Mesenchymal stem cell (in vitro differentiated cells and primary cell): Measurements from ENCODE around the gene XPOT.
A peak's percentile ranks its signal among the peaks of the same experiment; 100 is the strongest.

Experiments used
- DNase-seq: peaks from one replicate; pipeline ENCODE4 v3.0.0-alpha.2; 2013
- H2AFZ ChIP-seq: one replicate; pipeline ENCODE4 v1.6.1; 2013; ENCODE audit warnings: low read depth, mild to moderate bottlenecking, control low read depth, inconsistent platforms, low read length, moderate library complexity
- H2AK5ac ChIP-seq: 2 replicates; pipeline ENCODE4 v1.6.1; 2013; ENCODE audit warnings: low read length, moderate library complexity, mild to moderate bottlenecking, inconsistent platforms; ENCODE audit not compliant: severe bottlenecking
- H2BK120ac ChIP-seq: one replicate; pipeline ENCODE4 v1.6.1; 2013; ENCODE audit warnings: low read depth, mild to moderate bottlenecking, inconsistent platforms, low read length, moderate library complexity
- H2BK12ac ChIP-seq, 2 experiments: one replicate each; pipeline ENCODE4 v1.6.1; 2013; ENCODE audit warnings: inconsistent platforms in 2 of 2, low read length in 2 of 2, mild to moderate bottlenecking in 2 of 2, moderate library complexity in 2 of 2, control low read depth in 1 of 2
- H2BK15ac ChIP-seq: one replicate; pipeline ENCODE4 v1.6.1; 2013; ENCODE audit warnings: mild to moderate bottlenecking, low read depth, inconsistent platforms; ENCODE audit not compliant: poor library complexity, severe bottlenecking
- H2BK5ac ChIP-seq: 2 replicates; pipeline ENCODE4 v1.6.1; 2013; ENCODE audit warnings: low read depth, mild to moderate bottlenecking, low read length, control low read depth, inconsistent platforms; ENCODE audit not compliant: poor library complexity, severe bottlenecking
- H3K14ac ChIP-seq, 2 experiments: one replicate each; pipeline ENCODE4 v1.6.1; 2013; ENCODE audit warnings: inconsistent platforms in 2 of 2, low read length in 2 of 2, control low read depth in 1 of 2, mild to moderate bottlenecking in 1 of 2, moderate library complexity in 1 of 2
- H3K18ac ChIP-seq, 2 experiments: one replicate each; pipeline ENCODE4 v1.6.1; 2013; ENCODE audit warnings: inconsistent platforms in 2 of 2, low read length in 2 of 2, control low read depth in 1 of 2, low read depth in 1 of 2, mild to moderate bottlenecking in 1 of 2
- H3K23ac ChIP-seq, 2 experiments: one replicate each; pipeline ENCODE4 v1.6.1; 2013; ENCODE audit warnings: inconsistent platforms in 2 of 2, low read length in 2 of 2, mild to moderate bottlenecking in 2 of 2, moderate library complexity in 2 of 2, control low read depth in 1 of 2
- H3K27ac ChIP-seq: 2 replicates; pipeline ENCODE4 v1.5.1; 2013; ENCODE audit warnings: mild to moderate bottlenecking, moderate library complexity, low read length, control low read depth, inconsistent platforms; ENCODE audit not compliant: poor library complexity, severe bottlenecking
- H3K27me3 ChIP-seq, 2 experiments: 2 replicates each; pipeline versions ENCODE4 v1.6.1 to v1.7.0; 2013; ENCODE audit warnings: low read length in 2 of 2, mild to moderate bottlenecking in 2 of 2, moderate library complexity in 2 of 2, control low read depth in 1 of 2, inconsistent platforms in 1 of 2; ENCODE audit not compliant: control insufficient read depth in 1 of 2, insufficient read depth in 1 of 2
- H3K36me3 ChIP-seq, 2 experiments: 2 replicates each; pipeline versions ENCODE4 v1.6.1 to v1.7.0; 2013; ENCODE audit warnings: low read length in 2 of 2, control low read depth in 1 of 2, inconsistent platforms in 1 of 2, low read depth in 1 of 2, mild to moderate bottlenecking in 1 of 2; ENCODE audit not compliant: insufficient read depth in 2 of 2, control insufficient read depth in 1 of 2
- H3K4ac ChIP-seq, 2 experiments: one replicate each; pipeline ENCODE4 v1.6.1; 2013; ENCODE audit warnings: inconsistent platforms in 2 of 2, low read length in 2 of 2, mild to moderate bottlenecking in 2 of 2, moderate library complexity in 2 of 2, control low read depth in 1 of 2, low read depth in 1 of 2
- H3K4me1 ChIP-seq: 2 replicates; pipeline ENCODE4 v1.6.1; 2013; ENCODE audit warnings: low read depth, low read length, control low read depth; ENCODE audit not compliant: control insufficient read depth, insufficient read depth
- H3K4me2 ChIP-seq: 2 replicates; pipeline ENCODE4 v1.6.1; 2013; ENCODE audit warnings: low read length, mild to moderate bottlenecking, inconsistent platforms; ENCODE audit not compliant: poor library complexity, severe bottlenecking
- H3K4me3 ChIP-seq, 2 experiments: 2 replicates each; pipeline versions ENCODE4 v1.5.1 to v1.7.0; 2013; ENCODE audit warnings: low read length in 2 of 2, mild to moderate bottlenecking in 2 of 2, control low read depth in 1 of 2, low read depth in 1 of 2; ENCODE audit not compliant: insufficient read depth in 1 of 2
- H3K79me1 ChIP-seq: replicated peaks from 2 replicates; pipeline ENCODE4 v1.6.1; 2013; ENCODE audit warnings: mild to moderate bottlenecking, control low read depth, low read length, inconsistent platforms; ENCODE audit not compliant: poor library complexity, severe bottlenecking
- H3K9ac ChIP-seq: 2 replicates; pipeline ENCODE4 v1.7.0; 2013; ENCODE audit warnings: mild to moderate bottlenecking, low read length, moderate library complexity
- H3K9me3 ChIP-seq: 2 replicates; pipeline ENCODE4 v1.7.0; 2013; ENCODE audit warnings: mild to moderate bottlenecking, low read length; ENCODE audit not compliant: control insufficient read depth
- H4K8ac ChIP-seq: one replicate; pipeline ENCODE4 v1.6.1; 2013; ENCODE audit warnings: inconsistent platforms, mild to moderate bottlenecking, low read length, moderate library complexity
- H4K91ac ChIP-seq: one replicate; pipeline ENCODE4 v1.6.1; 2013; ENCODE audit warnings: mild to moderate bottlenecking, low read length, inconsistent platforms
- WGBS: methylation state at CpG from one replicate; pipeline ENCODE4 v1.1.7; 2013; ENCODE audit warnings: mixed read lengths; 5-methylcytosine and 5-hydroxymethylcytosine counted together

Gene XPOT

DNA sequence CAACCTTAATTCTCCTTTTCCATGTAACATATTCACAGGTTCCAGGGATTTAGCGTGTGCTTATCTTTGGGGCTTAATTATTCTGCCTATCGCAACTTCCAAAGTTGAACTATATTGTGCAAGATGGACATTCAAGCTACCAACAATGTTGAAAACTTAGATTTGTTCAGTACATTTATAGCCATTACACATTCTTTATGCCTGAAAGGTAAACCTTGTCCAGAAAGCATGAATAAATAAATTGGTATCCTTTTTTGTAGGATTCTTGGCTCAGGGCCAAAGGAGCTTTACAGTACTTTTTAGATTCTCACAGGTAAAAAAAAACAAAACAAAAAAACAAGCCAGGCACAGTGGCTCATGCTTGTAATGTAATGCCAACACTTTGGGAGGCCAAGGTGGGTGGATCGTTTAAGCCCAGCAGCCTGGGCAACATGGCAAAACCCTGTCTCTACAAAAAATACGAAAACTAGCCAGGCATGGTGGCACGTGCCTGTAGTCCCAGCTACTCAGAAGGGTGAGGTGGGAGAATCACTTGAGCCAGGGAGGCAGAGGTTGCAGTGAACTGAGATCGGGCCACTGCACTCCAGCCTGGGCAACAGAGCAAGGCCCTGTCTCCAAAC is 16.9 kb upstream of the XPOT start:
- H4K91ac ChIP-seq = no peak overlapping the region
- H4K8ac ChIP-seq = no peak overlapping the region
- H2BK12ac ChIP-seq = no peak overlapping the region
- peaks cover 6% of the 10 kb centered on the region for H3K4me1 ChIP-seq
- no peaks in the 10 kb centered on the region for H3K36me3 ChIP-seq
- H3K4ac ChIP-seq = no peak overlapping the region
- H3K9ac ChIP-seq = no peak overlapping the region
- no peak overlapping the region for H3K23ac ChIP-seq
- no peak overlapping the region for H2BK5ac ChIP-seq
- no peak overlapping the region for H2AFZ ChIP-seq
- DNase-seq = no peak
- H3K14ac ChIP-seq = no peak overlapping the region
- no peak overlapping the region for H2BK120ac ChIP-seq
- no peaks in the 10 kb centered on the region for H3K9me3 ChIP-seq
- 97% methylated on average over 3 of the region's 6 CpGs for WGBS
- H3K4me2 ChIP-seq = no peak overlapping the region
- H3K27me3 ChIP-seq = no peaks in the 10 kb centered on the region
- no peaks in the 10 kb centered on the region for H3K79me1 ChIP-seq
- H3K18ac ChIP-seq = no peak overlapping the region
- H2BK15ac ChIP-seq = no peak overlapping the region
- H3K27ac ChIP-seq = no peak overlapping the region
- no peak overlapping the region for H3K4me3 ChIP-seq
- H2AK5ac ChIP-seq = no peak overlapping the region

DNA sequence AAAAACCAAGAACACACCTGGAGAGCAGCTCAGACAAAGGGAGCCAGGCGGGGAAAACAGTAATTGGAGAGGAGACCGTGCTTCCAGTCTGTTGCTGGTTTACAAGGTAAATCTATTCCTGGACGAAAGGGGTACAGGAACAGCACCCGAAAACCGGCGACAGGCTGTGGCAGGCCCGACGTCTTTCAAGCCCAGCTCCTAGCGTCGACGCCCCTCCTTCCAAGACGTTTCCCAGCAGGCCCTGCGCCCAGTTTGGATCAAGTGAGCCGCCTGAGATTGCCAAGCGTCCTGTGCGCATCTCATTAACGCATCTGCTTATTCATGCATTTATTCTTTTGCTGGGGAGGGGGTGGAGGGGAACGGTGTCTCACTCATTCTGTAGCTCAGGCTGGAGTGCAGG is 15.0 kb upstream of the XPOT start:
- Histone ChIP-seq H2BK12ac (no peak overlapping the region), H2BK15ac (no peak overlapping the region), H2AFZ (no peak overlapping the region), H3K27ac (no peak overlapping the region), H2AK5ac (no peak overlapping the region), H3K9ac (no peak overlapping the region), H4K91ac (no peak overlapping the region), H2BK120ac (no peak overlapping the region), H3K27me3 (no peaks in the 10 kb centered on the region), H3K4ac (no peak overlapping the region), H3K4me2 (no peak overlapping the region), H3K23ac (no peak overlapping the region), H3K18ac (no peak overlapping the region), H3K4me3 (peak overlapping the region in 1 of 2 experiments; percentile 78), H4K8ac (no peak overlapping the region), H3K79me1 (no peaks in the 10 kb centered on the region), H3K9me3 (no peaks in the 10 kb centered on the region), H3K14ac (no peak overlapping the region), H3K4me1 (peaks cover 6% of the 10 kb centered on the region), H3K36me3 (no peaks in the 10 kb centered on the region), H2BK5ac (no peak overlapping the region)
- no peak for DNase-seq
- WGBS = 91% methylated on average over 18 of the region's 18 CpGs

- H3K9me3 ChIP-seq = no peaks in the 10 kb centered on the region
- no peak within 1 kb of the TSS for H3K18ac ChIP-seq
- no peaks in the 10 kb centered on the region for H3K36me3 ChIP-seq
- H3K4me1 ChIP-seq = peaks cover 6% of the 10 kb centered on the region
- no peaks in the 10 kb centered on the region for H3K27me3 ChIP-seq
- WGBS = 80% methylated on average over 66 of the region's 66 CpGs
- no peaks in the 10 kb centered on the region for H3K79me1 ChIP-seq
- H4K91ac ChIP-seq = no peak within 1 kb of the TSS
- H3K4me3 ChIP-seq = peak within 1 kb of the TSS; percentile 43 to 78
- no peak within 1 kb of the TSS for H2BK5ac ChIP-seq
- no peak within 1 kb of the TSS for H3K14ac ChIP-seq
- no peak within 1 kb of the TSS for H3K4ac ChIP-seq
- H2AFZ ChIP-seq = no peak within 1 kb of the TSS
- H2BK12ac ChIP-seq = no peak within 1 kb of the TSS
- H3K27ac ChIP-seq = no peak within 1 kb of the TSS
- peak within 1 kb of the TSS in 1 of 2 experiments; percentile 49 for H3K23ac ChIP-seq
- no peak within 1 kb of the TSS for H2BK120ac ChIP-seq
- H2BK15ac ChIP-seq = no peak within 1 kb of the TSS
- no peak for DNase-seq
- peak within 1 kb of the TSS; percentile 61 for H3K4me2 ChIP-seq
- peak within 1 kb of the TSS; percentile 69 for H3K9ac ChIP-seq
- no peak within 1 kb of the TSS for H2AK5ac ChIP-seq
- H4K8ac ChIP-seq = no peak within 1 kb of the TSS
These were observed 13.8 kb upstream of the XPOT start, which contains the start of gene C12orf56 for GRCh38 chr12:64390275-64390851. Gene C12orf56 (minus strand): TSS chr12:64390758. CDS start chr12:64390565, 193 bp downstream.

DNA sequence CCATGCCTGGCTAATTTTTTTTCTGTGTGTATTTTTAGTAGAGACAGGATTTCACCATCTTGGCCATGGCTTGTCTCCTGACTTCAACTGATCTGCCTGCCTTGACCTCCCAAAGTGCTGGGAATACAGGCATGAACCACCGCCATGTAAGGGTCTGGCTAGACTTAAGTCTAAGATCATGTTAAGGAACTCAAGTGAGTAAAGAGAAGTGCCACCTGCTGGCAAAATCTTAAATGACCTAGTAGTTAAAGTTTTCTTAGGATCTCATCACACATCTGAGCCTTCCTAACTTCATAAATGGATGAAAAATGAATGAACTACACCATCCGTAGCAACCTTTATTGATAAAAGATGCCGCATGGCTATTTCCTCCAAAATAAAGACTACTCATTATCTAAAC is 12.0 kb upstream of the XPOT start:
- Histone ChIP-seq H3K4me2 (no peak overlapping the region), H3K4me1 (peaks cover 6% of the 10 kb centered on the region), H2AFZ (no peak overlapping the region), H3K23ac (no peak overlapping the region), H2BK15ac (no peak overlapping the region), H4K91ac (no peak overlapping the region), H3K14ac (no peak overlapping the region), H3K36me3 (no peaks in the 10 kb centered on the region), H3K27me3 (no peaks in the 10 kb centered on the region), H3K4me3 (no peak overlapping the region), H2BK12ac (no peak overlapping the region), H3K79me1 (no peaks in the 10 kb centered on the region), H3K9ac (peak overlapping the region; percentile 32), H3K27ac (no peak overlapping the region), H4K8ac (no peak overlapping the region), H2AK5ac (no peak overlapping the region), H3K4ac (no peak overlapping the region), H3K18ac (no peak overlapping the region), H2BK5ac (no peak overlapping the region), H3K9me3 (no peaks in the 10 kb centered on the region), H2BK120ac (no peak overlapping the region)
- WGBS = 75% methylated on average over 3 of the region's 3 CpGs
- peak; percentile 56 for DNase-seq
